GM19025 (cell line): Measurements from ENCODE around the gene PRORP.
"Not testable (repeated sequence)": the region's sequence is repeated elsewhere in the genome, so short reads cannot be mapped to it uniquely, and the experiment has no call there.

ENCODE experiments used
- ATAC-seq: cut with Tn5 transposase; IDR thresholded peaks from one replicate; pipeline ENCODE4 v1.9.1; 2021; ENCODE audit warnings: mild to moderate bottlenecking, low read depth, moderate library complexity; ENCODE audit not compliant: unreplicated experiment

PRORP gene

DNA sequence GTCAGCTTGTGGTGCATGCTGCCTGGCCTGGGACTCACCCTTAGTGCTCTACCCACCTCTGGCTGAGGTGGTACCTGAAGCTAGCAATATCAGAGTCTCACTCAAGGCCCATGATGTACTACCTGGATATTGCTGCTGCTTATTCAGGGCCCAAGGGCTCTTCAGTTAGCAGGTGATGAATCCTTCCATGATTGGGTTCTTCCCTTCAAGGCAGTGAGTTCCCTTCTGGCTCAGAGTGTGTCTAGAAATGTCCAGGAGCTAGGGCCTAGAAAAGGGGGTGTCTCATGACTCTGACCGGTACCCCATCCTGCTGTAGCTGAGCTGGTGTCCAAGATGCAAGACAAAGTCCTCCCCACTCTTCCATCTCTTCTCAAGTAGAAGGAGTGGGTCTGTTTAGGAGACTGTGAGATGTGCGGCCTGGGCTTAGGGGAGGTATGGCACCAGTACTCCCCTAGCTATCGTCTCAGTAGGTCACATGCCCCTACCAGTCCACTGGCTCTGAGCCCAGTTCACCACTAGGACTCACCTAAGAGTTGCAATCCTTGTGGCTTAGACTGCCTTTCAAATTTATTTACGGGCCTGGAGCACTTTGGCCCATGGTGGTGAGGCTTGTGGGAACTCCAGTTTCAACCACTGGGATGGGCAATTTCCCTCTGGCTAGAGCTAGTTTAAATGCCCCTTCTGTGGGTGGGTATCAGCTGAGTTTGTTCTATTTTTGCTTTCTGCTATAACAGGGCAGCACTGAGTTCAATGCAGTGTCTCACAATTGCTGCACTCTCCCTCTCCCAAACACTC lies 12.2 kb downstream of the PRORP start:
- ATAC-seq, result no peak

DNA sequence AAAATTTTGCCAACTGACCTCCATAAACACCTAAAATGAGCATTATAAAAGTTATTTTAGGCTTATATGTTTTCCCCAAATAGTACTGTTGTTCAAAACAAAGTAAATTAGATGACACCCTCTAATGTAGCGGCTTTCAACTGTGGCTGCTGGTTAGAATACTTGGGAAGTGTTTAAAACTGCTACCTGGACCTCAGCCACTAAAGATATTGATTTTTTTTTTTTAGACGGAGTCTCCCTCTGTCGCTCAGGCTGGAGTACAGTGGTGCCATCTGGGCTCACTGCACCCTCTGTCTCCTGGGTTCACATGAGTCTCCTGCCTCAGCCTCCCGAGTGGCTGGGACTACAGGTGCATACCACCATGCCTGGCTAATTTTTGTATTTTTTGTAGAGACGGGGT lies 16.2 kb downstream of the PRORP start:
- no peak for ATAC-seq

DNA sequence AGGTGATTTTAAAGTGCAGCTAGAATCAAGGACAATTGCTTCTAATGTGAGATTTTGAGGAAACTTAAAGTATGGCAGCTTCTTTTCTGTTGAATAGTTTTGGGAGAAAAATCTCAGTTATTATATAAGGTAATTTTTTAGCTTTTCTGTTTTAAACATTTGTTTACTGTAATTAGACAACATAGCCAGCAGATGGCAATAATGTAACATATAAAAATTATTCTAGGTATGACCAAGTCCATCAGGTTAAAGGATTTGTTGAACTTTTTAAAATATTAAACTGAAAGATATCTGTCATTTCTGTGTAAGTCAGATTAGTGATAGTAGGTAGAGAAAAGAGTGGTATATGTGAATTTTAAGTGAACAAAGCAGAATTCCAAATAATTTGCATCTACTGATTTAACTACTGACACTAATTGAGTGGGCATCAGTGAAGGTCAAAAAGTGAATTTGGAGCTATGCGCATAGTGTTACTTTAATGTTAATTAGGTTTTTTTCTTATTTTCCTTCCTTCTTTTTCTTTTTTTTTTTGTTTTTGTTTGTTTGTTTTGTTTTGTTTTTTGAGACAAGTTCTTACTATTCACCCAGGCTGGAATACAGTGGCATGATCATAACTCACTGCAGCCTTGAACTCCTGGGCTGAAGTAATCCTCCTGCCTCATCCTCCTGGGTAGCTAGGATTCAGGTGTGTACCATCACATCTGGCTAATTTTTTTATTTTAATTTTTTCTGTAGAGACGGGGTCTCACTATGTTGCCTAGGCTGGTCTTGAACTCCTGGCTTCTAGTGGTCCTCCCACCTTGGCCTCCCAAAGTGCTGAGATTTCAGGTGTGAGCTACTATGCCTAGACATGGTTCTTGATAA lies 18.6 kb downstream of the PRORP start:
- no peak for ATAC-seq

DNA sequence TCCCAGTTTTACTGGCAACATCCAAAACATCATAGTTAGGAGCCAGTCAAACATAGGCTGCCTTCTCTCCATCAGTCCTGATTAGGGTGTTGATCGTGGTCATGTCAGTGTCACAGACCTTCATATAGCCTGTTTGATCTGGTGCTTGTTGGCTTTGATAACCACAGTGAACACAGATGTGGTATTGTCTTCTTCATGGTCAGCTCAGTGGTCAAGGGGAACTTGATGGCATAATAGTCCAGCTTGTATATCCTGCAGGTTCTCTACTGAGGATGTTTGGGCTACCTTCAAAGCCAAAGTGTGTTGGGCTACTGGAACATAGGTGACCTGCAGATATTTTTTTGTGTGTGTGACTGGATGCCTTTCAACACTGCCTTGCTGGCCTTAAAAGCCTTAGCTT lies 21.7 kb downstream of the PRORP start:
- ATAC-seq, result no peak

DNA sequence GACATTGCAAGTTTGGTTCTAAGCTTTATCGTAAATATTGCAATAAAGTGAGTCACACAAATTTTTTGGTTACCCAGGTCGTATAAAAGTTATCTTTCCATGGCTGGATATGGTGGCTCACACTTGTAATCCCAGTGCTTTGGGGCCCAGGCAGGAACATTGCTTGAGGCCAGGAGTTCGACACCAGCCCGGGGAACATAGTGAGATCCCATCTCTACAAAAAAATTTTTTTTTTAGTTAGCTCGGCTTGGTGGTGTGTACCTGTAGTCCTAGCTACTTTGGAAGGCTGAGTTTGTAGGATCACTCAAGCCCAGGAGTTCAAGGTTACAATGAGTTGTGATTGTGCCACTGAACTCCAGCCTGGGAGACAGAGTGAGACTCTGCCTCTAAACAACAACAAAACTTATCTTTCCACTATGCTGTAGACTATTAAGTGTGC lies 24.4 kb downstream of the PRORP start:
- no peak for ATAC-seq

DNA sequence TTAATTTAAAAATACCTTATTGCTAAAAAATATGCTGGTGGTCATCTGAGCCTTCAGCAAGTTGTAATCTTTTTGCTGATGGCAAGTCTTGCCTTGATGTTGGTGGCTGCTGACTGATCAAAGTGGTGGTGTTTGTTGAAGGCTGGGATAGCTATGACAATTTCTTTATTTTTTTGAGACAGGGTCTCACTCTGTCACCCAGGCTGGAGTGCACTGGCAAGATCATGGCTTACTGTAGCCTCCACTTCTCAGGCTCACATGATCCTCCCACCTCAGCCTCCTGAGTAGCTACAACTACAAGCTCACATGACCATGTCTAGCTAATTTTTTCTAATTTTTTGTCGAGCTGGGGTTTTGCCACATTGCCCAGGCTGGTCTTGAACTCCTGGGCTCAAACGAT lies 24.8 kb downstream of the PRORP start:
- ATAC-seq, result no peak

DNA sequence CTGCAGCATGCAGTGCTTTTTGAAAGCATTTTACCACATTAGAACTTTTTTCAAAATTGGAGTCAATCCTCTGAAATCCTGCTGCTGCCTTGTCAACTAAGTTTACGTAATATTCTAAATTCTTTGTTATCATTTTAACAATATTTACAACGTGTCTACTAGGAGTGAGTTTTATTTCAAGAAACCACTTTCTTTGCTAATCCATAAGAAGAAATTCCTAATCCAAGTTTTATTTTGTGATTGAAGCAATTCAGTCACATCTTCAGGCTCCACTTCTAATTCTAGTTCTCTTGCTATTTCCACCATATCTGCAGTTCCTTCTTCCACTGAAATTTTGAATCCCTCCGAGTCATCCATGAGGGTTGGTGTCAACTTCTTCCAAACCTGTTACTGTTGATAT lies 25.4 kb downstream of the PRORP start:
- ATAC-seq, result no peak

DNA sequence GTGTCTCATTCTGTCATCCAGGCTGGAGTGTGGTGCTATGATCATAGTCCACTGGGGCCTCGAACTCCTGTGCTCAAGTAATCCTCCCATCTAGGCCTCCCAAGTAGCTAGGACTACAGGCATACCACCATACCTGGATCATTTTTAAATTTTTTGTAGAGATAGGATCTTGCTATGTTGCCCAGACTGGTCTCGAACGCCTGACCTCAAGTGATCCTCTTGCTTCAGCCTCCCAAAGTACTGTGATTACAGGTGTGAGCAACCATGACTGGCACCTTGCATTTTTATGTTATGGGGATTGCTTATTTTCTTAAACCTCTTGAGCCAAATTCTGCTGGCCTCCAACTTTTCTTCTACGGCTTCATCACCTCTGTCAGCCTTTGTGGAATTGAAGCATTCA lies 26.9 kb downstream of the PRORP start:
- ATAC-seq, result no peak

DNA sequence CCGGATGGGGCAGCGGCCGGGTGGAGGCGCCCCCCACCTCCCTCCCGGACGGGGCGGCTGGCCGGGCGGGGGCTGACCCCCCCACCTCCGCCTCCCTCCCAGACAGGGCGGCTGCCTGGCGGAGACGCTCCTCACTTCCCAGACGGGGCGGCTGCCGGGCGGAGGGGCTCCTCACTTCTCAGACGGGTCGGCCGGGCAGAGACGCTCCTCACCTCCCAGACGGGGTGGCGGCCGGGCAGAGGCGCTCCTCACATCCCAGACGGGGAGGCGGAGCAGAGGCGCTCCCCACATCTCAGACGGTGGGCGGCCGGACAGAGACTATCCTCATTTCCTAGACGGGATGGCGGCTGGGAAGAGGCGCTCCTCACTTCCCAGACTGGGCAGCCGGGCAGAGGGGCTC lies 30.2 kb downstream of the PRORP start:
- ATAC-seq, result not testable (repeated sequence)

DNA sequence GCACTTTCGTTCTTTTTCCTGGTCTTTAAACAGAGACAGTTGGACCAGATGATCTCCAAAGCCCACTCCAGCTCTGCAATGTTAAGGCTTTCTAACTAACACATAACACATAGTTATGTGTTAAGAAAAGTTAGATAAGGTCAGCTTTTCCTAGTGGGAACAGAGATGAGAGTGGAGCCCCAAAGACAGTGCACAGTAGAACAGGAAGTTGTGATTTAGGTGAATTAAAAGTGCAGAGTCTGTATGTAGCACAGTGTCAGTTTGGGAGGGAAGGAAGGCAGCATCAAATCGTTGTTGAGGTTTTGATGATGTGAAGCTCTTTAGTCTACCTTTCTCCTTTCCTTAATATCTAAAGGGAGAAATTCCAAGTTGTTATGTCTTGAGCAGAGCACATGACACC lies 31.7 kb downstream of the PRORP start:
- ATAC-seq, result no peak

DNA sequence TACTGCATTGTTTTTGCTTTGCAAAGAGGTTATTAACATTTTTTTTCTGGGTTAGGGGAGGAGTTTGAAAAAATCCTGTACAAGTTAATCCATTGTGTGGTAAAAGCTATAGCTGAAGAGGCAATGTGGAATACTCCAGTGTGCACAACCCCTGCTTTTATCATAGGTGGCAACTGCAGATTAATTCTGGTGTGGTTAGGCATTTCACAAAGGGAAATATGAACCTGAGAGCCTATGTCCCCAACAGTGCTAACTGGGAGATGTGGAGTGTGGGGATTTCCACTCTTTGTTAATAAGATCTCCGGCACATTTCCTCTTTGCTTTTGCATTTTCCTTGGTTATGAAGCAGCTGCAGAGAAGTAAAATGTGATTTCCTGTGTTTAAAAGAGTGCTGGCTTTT lies 33.6 kb downstream of the PRORP start:
- ATAC-seq, result peak; percentile 75

DNA sequence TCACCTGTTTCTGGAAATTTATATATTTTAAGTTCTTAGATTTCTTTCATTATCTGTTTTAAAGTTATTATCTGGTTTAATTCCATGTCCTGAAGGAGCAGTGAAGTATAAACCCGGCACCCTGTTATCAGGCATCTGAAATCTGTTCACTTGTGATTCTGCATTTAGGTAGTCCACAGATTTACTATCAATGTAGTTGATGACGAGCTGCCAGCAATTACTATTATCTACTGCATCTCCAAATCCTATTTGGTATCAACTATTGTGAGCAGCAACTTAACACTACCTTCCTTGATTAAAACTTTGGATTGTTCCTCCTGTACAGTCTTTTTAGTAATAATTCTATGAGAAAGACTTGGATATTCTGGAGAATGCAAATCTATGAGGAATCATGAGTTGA lies 36.1 kb downstream of the PRORP start:
- ATAC-seq, result no peak

DNA sequence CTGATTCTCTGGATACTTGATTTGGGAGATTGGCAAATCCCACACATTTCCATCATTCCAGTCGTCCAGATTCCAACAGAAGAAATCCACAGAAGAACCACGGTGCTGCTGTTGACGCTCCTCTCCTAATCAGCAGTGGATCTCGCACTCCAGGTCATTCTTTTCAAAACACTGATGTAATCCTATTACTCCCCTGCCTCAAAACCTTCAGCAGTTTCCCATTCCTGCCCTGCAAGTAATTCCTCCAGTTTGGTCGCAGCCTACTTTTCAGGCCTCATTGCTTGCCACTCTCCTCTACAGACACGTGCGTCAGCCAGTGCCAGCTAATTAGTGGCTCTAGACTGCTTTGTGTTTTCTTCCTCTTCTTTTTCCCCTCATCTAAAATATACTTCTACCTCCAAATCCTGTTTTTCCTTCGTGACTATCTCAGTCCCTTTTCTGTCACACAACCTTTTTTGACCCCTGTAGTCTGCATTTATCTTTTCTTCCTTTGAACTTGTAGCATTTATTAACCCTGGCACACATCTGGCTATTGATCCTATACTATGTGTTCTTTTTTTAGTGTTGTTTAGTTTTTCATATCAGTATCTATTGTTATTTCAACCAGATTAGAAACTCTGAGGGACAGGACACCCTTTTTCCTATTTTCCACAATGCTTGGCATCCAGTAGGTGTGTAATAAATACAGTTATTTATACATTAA lies 36.8 kb downstream of the PRORP start:
- ATAC-seq, result no peak

DNA sequence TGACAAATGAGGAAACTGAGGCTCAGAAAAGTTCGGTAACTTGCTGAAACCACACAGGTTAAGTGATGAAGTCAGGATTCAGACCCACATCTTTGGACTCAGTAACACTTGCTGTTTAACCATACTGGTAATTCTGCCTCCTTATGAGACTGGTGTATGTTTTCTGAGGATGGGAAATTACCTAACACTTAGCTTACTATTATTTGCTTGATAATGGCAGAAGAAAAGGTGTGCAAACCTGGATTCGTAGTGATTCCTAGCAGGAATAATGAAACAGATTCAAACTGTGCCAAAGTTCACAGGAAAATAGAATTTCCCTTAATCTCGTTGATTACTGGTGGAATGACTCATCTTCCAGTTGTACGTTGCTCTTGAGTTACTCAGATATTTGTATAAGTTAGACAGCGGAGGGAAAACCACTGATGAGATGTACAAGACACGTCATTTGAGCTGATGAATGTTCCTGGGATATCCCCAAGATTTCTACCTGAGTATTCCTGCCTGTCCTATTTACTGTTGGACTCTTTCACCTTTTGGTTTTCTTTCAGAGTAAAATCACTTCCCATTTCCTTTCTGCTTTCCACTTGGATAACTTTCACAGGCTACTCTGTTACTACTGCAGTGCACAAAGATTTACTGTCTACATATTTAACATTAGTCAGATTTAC lies 37.5 kb downstream of the PRORP start:
- no peak for ATAC-seq

DNA sequence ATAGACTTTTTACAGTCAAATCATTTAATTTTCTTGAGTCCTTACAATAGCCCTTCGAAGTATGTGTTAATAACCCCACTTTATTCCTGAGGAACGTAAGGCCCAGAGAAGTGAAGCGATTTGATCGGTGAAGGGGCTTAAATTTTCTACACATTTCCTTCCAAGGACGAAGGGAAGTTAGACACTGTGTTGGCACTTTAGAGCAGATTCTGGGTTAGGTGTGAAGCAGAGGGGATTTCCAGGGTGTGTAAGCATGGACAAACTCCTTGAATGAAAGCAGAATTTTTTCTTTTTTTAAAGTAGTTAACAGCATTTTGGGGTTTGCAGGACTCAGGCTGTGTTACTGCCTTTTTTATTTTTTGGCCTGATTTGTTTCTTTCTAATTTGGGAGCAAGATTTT lies 38.9 kb downstream of the PRORP start:
- ATAC-seq, result no peak

DNA sequence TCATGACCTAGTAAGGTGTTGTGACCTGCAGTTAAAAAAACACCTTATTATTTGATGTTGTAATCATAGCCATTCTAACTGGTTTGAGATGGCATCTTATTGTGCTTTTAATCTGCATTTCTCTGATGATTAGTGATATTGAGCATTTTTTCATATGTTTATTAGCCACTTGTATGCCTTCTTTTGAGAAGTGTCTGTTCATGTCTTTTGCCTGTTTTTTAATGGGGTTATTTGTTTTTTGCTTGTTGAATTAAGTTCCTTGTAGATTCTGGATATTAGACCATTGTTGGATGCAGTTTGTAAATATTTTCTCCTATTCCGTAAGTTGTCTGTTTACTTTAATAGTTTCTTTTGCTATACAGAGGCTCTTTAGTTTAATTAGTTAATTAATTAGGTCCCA lies 41.0 kb downstream of the PRORP start:
- ATAC-seq, result no peak

DNA sequence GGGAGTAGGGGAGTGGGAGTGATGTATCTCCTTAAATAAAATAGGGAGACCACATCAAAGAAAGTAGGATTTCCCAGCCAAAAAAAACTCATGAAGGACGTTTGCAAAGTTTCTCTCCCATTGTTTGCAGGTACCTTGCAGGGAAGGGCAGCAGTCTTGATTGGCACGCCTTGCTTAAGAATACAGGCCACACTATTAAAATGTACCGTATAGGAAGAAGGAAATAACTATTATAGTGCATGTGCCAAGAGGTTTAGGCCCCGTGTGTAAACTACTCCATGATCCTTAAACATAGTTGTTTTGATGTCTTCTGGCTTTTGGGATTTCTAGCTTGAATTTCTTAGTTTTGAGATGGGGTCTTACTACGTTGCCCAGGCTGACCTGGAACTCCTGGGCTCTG lies 42.5 kb downstream of the PRORP start:
- ATAC-seq, result no peak

DNA sequence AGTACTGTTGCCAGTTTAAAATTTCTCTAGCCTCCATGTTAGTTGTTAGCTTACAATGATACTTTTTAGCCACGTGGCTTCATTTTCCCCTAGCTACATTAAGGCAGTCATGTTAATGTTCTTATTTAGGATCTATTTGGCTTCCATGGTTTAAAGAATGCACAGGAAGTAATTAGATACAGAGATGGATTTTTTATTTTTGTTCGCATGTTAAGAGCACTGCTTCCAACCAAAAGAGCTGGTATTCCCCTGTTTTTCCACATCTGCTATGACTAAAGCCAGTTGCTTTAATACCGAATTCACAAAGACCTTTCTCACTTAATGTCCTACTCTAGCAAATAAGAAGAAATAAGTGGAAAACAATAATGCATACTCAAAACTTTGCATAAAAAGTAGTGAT lies 45.1 kb downstream of the PRORP start:
- ATAC-seq, result no peak
